GM10266 (cell line): Measurements from ENCODE around the gene ELOVL6.

Source experiments
- DNase-seq: peaks from one replicate; pipeline ENCODE4 v3.0.0; 2012; ENCODE audit errors: extremely low spot score
- CTCF ChIP-seq: IDR thresholded peaks from 2 replicates; pipeline ENCODE4 v1.5.1; 2012; ENCODE audit warnings: mild to moderate bottlenecking, low read depth; ENCODE audit not compliant: control insufficient read depth, insufficient read depth; ENCODE audit errors: missing control alignments

Gene ELOVL6

DNA sequence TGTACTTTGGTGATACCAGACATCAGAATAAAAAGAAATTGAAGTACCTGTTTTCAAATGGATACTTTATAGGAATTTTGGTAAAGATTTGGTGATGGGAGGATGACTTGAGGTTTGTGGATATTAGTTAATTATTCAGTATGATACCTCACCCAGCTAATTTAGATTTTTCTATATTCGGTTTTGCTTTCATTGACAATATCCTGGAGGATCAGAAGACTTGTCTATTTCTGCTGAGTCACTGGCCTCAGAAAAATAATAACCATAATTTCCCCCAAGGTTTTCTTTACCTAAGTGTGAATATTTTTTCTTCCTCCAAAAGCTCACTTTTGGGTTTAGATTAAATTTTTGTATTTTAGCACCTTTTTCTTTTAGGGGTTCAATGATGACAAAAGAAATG is 185.5 kb downstream of the ELOVL6 start:
- no peak for TF ChIP-seq CTCF
- no peak for DNase-seq

DNA sequence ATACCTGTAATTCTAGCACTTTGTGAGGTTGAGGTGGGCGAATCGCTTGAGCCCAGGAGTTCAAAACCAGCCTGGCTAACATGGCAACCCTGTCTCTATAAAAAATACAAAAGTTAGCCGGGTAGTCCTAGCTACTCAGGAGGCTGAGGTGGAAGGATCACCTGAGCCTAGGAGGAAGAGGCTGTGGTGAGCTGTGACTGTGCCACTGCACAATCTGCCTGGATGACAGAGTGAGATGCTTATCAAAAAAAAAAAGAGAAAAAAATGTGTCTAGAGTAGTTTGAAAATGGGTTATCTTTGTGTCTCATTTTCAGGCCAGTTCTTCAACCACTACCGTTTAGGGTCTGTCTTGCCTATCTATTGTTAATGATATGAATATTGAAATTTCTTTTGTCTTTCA is 187.6 kb downstream of the ELOVL6 start:
- DNase-seq: no peak
- TF ChIP-seq CTCF: no peak

GRCh38 chr4:110009550-110009949 is 188.9 kb downstream of the ELOVL6 start:
- no peak for DNase-seq
- no peak for TF ChIP-seq CTCF

DNA sequence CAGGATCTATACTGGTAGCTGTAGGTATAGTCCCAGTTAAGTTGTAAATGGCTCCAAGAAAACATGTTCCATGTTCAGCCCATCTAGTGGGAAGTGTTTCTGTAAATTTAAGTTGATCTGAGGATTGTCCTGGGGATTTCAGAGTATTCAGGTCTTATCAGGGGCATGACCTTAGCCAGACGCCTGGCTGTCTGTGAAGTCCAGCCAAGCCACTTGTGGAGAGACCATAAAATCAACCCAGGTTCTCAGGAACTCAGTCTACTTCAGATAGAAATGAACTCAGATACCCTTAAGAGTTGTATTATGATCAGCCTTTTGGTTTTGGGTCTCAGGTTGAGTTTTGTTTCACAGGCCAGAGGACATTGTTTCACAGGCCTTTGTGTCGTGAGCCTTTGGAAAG is 189.9 kb downstream of the ELOVL6 start:
- no peak for DNase-seq

DNA sequence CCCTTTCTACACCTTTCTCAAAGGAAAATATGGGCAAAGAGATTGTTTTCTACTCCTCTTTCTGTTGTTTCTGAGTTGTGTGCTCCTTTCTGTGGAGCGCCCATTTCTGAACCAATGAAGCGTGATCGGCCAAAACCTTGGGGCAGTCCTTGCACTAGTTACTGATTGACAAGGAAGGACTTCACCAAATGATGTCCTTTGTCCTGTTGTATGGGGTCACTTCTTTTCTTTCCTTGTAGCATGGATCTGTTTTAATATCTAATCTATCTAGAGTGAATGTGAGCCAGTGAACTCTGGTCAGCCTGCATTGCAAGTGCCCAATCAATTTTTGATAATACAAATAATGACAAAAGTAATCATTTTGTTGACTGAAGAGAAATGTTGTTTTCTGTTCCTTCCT is 191.2 kb downstream of the ELOVL6 start:
- DNase-seq: no peak

More for the DNA sequence above, 189.9 kb downstream of the ELOVL6 start:
- TF ChIP-seq CTCF: no peak

GRCh38 chr4:110005461-110006056 is 192.9 kb downstream of the ELOVL6 start:
- peak; percentile 72 for TF ChIP-seq CTCF
- DNase-seq: peak; percentile 58

More for the DNA sequence above, 191.2 kb downstream of the ELOVL6 start:
- TF ChIP-seq CTCF: no peak

DNA sequence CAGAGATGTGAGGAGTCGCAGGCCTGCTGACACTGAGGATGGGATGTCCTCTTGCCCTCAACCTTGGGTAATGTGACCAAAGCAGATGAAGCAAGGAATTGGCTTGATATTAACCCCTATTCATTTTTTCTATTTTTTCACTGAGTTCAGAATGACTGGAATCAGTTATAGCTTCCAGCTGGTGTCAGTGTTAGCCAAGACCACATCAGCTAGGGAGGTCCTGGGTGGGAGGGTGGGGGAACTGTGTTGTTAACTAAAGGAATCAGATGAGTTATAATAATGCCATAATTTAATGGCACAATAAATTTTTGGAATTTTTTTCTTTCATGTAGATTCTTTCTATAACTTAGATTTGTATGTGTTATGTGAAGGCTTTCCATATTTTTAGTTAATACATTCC is 193.9 kb downstream of the ELOVL6 start:
- no peak for DNase-seq
- no peak for TF ChIP-seq CTCF
